HG03280 (cell line): ENCODE results near the gene LUC7L2.
"Not testable (repeated sequence)": the region's sequence is repeated elsewhere in the genome, so short reads cannot be mapped to it uniquely, and the experiment has no call there.

ENCODE experiments used
- ATAC-seq: cut with Tn5 transposase; IDR thresholded peaks from one replicate; pipeline ENCODE4 v1.9.1; 2021; ENCODE audit warnings: mild to moderate bottlenecking, moderate library complexity; ENCODE audit not compliant: unreplicated experiment

Gene LUC7L2, protein sequence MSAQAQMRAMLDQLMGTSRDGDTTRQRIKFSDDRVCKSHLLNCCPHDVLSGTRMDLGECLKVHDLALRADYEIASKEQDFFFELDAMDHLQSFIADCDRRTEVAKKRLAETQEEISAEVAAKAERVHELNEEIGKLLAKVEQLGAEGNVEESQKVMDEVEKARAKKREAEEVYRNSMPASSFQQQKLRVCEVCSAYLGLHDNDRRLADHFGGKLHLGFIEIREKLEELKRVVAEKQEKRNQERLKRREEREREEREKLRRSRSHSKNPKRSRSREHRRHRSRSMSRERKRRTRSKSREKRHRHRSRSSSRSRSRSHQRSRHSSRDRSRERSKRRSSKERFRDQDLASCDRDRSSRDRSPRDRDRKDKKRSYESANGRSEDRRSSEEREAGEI

DNA sequence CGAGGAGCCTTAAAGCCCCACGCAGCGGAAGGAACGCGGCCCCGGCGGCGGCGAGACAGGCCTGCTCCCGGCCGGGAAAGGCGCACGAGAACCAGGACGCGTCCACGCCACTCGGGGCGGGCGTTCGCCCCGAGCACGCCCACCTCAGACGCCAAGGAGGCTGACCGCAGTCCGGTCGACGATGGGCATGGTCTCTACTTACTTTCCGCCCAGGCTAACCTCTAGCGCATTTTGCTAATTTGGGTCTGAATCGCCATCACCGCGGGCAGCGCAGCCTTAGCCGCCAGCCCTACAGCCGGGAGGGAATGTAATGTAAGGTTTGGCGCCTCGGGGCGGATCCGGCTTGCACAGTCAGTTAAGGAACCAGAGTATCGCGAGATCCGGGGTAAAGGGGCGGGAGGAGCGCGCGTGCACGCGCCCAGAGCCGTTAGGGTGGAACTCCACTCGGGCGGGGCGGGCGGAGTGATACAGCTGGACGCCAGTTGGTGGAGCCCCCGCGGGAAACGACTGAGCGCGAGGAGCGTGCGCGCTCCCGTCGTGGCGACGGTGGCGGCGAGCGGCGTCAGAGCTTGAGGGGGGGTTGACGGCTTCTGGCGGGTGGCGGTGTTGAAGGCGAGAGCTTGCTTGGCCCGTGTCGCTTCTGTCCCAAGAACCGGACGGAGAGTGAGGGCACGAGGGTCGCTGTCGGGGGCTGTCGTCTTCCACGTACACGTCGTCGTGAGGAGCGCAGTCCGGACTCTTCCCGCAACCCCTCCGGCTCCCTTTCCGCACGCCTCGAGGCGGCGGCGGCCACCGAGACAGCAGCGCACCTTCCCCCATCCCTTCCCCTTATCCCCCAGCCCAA is at the start of gene LUC7L2:
TSS of gene LUC7L2 (plus strand) at position 529 of the 844 bp plus-strand sequence. CDS start 368 bp downstream, outside the sequence.
- ATAC-seq = peak; percentile 73

DNA sequence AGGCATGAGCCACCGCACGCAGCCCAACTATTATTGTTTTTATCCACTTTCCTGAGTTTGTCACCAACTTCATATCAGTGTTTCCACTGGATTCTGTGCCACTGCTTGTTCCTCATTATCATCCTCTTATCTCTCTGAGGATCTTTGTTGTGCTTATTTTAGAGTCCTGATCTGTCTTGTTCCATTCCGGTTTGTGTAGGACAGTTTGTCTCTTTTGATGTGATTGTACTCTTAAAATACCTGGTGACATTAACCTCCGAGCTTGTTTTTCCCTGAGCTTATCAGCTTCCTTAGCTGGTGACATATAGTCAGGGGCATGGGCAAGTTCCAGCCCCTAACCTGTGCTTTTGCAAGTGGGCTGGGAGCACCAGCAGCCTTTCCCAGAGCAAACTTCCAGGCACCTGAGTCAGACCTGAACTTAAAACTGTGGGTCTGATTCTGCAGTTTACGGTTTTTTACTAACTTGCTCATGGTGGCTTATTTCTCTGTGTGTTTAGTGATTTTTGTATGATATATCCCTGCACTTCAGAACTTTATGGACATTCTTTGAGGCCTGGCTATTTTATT is 41.7 kb upstream of the LUC7L2 start:
- ATAC-seq = no peak

DNA sequence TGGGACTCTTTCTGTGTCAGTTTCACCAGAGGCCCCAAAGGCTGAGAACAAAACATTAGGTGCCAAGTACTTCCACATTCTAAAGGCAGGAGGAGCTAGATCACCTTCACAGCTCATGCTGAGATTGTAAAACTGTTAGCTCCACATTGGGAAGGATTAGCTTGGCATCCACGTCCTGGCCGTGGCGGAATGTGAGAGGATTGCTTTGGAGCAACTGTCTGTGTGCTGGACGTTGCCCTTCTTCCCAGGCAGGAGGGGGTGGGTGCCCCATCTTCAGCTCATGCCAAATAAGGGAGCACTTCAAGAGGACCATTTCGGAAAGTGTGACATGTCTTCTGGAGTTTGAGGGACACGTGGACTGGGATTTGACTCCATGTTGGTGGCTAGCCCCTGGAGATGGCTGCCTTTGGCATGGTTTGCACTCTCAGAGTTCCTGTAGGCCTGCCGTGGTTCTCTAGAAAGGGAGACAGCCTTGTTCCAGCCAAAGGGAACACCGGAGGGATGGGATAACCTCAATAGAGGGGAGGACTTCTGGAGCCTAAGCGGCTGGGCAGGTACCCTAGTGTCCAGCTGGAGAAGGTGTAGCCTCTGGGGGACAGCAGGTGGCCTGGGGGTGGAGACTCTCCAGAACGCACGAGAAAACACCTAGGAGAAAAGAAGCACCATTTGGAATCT is 38.5 kb upstream of the LUC7L2 start:
- no peak for ATAC-seq

DNA sequence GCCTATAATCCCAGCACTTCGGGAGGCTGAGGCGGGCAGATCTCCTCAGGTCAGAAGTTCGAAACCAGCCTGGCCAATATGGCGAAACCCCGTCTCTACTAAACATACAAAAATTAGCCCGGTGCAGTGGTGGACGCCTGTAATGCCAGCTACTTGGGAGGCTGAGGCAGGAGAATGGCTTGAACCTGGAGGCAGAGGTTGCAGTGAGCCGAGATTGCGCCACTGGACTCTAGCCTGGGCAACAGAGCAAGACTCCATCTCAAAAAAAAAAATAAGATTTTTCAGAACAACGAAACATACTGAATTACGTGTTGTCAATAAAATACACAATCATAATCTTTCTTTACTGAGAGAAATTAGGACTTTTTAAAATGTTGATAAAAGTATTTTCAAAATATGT is 35.0 kb upstream of the LUC7L2 start:
- ATAC-seq = not testable (repeated sequence)

DNA sequence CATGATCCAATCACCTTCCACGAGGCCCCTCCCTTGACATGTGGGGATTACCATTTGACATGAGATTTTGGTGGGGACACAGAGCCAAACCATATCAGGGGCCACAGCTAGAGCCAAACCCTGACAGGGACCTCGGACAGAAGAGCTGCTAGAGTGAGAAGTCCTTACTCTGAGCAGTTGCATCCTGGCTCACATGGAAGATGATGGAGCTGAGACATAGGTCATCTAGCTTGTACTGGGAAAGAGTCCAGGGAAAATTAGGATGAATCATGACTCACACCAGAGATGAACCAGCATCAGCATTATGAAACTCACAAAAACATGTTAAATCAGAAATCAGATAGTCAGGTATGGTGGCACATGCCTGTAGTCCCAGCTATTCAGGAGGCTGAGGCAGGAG is 31.3 kb upstream of the LUC7L2 start:
- no peak for ATAC-seq

DNA sequence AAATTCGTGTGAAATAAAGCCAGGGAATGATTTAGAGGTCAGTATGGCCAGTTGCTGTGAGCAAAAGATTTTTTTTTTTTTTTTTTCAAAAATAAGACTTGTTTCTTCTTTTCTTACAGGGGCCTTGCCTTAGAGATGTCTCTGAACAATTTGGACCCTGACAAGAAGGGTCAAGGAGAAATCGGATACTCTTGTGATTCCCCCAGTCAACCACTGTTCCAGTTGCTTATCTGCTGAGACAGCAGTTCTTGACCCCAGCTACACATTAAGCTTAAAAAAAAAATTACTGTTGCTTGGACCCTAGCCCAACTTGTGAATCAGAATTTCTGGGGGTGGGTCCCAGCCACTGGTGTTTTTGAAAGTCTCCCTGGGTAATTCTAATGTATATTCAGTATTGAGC is 30.6 kb upstream of the LUC7L2 start:
- no peak for ATAC-seq

DNA sequence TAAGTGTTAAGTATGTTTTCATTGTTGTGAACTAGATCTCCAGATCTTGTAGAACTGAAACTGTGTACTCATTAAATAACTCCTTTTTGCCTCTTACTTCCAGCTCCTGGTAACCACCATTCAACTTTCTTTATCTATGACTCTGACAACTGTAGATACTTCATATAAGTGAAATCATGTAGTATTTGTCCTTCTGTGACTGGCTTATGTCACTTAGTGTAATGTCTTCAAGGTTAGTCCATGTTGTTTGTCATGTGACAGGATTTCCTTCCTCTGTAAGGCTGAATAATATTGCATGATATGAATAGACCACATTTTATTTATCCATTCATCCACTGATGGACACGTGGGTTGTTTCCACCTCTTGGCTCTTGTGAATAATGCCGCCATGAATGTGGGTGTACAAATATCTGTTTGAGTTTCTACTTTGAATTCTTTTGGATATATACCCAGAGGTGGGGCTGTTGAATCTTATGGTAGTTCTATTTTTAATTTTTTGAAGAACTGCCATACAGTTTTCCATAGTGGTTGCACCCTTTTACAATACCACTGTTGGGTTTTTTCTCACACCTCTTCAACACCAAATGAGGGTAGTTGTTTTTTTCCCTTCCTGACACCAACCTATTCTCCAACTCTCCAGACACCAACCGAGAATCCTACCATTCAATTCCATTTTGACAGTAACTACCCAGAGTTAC is 29.2 kb upstream of the LUC7L2 start:
- ATAC-seq = no peak

DNA sequence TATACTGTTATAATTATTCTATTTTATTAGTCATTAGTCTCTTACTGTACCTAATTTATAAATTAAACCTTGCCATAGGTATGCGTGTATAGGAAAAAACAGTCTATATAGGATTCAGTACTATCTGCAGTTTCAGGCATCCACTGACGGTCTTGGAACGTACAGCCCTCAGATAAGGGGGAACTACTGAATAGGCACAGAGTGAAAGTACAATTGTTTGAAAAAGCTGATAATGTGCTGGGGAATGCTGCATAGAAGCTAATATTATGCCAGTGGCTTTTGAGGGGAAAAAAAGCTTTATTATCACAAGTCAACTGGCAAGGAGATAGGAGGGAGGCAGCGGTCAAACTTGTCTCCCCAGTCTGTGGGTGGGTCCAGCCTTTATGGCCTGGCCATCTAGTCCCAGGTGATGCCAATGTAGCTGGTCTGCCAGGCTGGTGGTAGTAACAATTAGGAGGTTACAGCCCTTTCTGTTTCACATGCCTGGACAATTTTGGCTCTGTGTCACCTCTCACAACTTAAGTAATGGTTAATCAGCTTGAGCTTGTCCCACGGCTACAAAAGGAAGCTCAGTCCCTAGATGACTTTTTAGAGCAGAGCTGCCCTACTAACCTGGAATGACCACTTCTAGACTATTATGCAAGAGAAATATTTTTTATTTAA is 26.9 kb upstream of the LUC7L2 start:
- no peak for ATAC-seq

DNA sequence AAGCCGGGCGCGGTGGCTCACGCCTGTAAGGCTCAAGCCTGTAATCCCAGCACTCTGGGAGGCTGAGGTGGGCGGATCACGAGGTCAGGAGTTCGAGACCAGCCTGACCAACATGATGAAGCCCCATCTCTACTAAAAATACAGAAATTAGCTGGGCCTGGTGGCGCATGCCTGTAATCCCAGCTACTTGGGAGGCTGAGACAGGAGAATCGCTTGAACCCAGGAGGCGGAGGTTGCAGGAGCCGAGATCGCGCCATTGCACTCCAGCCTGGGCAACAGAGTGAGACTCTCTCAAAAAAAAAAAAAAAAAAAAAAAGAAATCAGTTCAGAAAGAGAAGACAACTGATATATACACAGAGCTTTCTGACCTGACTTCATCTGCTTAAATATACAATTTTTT is 26.3 kb upstream of the LUC7L2 start:
- ATAC-seq = not testable (repeated sequence)

DNA sequence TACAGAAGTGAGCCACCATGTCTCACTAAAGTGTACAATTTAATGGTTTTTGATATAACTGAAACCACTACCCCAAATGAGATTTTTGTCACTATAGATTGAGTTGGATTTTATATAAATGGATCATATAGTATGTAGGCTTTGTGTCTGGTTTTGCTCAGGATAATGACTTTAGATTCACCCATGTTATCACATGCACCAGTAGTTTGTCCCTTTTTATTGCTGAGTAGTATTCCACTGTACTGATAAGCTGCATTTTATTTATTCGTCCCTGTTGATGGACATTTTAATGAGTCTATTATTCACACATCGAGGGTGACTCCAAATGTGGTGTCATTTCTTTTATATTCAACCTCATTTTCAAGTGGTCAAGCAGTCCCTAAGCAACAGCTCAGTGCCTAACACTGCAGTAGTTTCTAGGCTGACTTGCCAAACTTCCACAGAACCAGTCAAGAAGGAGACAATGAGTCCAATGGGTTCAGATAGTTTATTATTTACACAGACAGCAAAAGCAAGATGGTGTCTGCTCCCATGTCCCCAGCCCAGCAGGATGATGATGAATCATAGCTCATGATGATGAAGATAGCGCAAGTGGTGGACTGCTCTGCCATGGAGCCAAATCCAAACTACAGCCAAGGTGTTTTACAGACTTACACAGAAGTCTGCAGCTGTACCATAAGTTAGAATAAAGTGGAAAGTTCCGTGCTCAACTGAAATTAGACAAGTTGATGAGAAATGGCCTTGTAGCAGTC is 25.1 kb upstream of the LUC7L2 start:
- ATAC-seq = no peak

DNA sequence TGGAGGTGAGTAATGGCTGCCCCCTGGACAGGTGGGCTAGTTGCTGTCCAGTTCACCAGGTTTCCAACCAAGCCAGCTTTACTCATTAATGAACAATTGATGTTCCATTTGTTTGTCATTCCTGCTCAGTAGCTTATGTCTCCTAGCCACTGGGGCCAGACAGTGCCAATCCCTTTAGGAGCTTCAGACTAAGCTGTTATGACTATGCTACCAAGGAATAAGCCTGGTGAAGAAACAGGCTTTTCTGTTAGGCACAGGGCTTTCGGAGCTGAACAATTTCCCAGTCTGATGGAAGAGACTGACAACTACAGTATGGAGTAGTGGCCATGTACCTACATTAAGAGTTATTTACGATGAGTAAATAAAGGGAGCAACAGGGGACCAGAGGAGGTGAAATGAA is 20.7 kb upstream of the LUC7L2 start:
- no peak for ATAC-seq

DNA sequence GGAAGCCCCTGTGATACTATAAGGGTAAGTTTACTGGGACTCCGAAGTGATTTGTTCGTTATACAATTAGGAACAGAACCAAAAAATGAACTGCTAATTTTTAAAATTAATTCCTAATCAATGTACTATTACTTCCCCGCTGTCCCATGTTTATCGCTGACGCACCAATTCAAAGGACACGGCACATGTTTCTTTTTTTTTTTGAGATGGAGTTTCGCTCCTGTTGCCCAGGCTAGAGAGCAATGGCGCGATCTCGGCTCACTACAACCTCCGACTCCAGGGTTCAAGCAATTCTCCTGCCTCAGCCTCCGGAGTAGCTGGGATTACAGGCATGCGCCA is 20.0 kb upstream of the LUC7L2 start:
- no peak for ATAC-seq

DNA sequence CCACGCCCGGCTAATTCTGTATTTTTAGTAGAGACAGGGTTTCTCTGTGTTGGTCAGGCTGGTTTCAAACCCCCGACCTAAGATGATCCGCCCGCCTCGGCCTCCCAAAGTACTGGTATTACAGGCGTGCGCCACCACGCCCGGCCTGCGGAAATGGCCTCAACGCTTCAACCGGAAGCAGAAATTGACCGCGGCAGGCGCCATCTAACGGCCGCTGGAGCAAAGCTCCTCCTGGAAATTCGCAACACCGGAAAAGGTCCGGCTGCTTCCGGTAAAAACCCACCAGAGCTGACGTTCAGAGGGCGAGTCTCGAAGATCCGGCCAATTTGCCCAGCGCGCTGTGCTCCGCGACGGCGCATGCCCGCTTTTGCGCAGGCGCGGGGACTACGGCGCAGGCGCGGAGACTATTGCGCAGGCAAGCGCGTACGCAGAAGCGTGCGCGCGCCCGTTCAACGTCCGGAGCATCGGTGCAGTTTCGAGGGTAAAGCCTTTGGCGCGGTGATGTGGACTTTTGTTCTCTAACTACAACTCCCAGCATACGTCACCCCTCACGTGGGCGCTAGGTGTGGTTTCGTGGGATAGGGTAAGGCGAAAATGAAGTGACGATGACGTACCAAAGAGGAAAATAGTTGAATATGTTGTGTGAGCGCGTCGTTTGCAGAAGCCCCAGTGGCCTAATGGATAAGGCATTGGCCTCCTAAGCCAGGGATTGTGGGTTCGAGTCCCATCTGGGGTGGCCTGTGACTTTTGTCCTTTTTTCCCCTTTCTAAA is 19.5 kb upstream of the LUC7L2 start:
- peak; percentile 85 for ATAC-seq

DNA sequence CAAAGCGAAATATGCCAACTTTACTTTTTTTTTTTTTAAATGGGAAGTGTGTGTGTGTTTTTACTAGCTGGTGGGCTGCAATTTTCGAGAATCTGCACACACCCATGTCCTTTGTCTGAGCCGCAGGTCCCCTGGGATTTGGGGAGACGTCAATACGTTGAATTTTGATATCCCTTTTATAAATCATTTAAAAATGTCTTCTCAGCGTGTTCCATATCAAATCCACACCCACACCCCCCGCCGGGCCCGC is 19.0 kb upstream of the LUC7L2 start:
- ATAC-seq = no peak

DNA sequence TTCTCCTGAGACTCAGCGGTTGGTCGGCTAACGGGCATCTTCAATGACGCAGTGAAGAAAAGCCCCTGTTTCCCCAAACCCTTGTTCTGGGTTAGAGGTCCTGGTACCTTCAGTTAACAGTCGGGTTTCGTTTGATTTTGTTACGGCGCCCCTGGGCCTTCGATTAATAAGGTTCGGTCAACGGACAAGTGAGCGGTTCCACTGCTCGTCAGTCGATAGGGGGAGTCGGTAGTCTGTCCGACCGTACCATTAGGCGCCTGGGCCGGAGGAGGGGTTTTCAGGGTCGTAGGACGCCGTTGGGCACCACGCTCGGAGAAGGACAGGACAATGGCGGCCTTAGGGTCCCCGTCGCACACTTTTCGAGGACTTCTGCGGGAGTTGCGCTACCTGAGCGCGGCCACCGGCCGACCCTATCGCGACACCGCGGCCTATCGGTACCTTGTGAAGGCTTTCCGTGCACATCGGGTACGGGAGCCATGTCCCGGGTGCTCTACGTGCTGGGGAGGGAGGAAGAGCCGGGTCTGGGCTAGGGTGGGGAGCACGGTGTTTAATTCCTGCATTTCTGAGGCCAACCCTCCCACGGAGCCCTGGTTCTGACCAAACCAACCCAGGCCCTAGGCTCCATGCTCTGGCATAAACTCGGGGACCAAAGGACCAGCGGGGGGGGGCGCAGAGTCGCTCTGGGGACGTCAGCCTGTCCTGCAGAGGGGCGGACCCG is 18.5 kb upstream of the LUC7L2 start, which contains the start of gene FMC1:
TSS of gene FMC1 (plus strand) at position 280 of the 718 bp plus-strand sequence. CDS start at position 328, 48 bp downstream.
- ATAC-seq = peak; percentile 43

DNA sequence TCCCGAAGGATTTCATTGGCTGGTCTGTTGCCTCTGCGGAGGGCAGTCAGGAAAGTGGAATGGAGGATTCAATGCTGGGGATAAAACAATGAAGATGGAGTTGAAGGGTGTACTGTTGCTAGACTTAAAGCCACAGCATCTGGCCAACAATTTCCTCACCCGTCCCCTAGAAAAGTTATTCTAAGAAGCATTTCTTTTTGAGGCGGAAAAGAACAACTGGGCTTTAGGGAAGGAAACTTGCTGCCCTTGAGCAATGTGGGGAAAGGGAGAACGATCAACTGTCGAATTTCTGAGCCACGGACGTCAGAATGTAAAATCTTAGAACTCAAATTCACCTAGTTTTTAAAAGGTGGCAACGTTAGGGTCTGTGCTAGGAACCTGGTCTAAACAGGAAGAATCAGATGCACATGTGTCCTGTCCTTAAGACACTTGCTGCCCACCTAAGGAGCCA is 17.9 kb upstream of the LUC7L2 start:
- ATAC-seq = no peak

DNA sequence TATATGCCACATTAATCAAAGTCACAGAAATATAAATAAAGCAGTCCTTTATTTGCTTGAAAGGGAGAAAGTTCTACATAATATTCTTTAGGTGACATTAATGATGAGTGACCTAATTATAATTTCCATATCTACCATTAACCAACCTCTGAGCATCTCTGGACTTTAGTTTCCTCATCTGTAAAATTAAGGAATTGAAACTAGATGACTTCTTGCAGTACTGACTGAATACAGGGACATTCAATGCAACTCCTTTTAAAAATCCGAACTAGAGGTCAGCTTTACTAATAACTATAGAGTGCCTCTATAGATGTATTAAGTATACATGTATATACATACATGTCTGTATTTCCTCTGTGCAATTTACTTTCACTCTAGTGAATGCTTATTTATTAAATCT is 14.7 kb upstream of the LUC7L2 start:
- ATAC-seq = no peak

DNA sequence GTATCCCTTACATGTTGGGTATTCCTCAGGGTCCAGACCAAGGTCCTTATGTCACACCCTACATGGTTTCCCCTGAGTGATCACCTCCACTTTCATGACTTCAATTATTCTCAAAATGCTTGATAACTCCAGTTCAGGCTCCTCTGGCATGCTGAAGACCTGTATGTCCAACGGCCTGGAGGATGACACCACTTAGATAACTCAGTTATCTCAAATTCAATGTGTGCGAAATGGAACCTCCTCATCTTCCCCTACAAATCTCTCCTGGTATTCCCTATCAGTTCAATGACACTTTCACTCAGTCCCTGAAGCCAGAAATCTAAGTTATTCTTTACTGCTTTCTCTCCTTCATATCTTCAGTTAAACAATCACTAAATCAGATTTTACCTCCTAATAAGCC is 8.7 kb upstream of the LUC7L2 start:
- no peak for ATAC-seq
